Islet precursor cell (in vitro differentiated cells): ENCODE results near the gene PRSS53.
A peak's percentile ranks its signal among the peaks of the same experiment; 100 is the strongest.

Experiments
- DNase-seq: peaks from one replicate; pipeline ENCODE4 v3.0.0-alpha.2; 2018

The PRSS53 gene

GRCh38 chr16:31077024-31077423, 11.7 kb downstream of the PRSS53 start:
- DNase-seq, result no peak

- no peak for DNase-seq
These were observed 12.4 kb downstream of the PRSS53 start for GRCh38 chr16:31076319-31076718.

- no peak for DNase-seq
These were observed 13.9 kb downstream of the PRSS53 start for GRCh38 chr16:31074814-31075183.

- peak; percentile 99 for DNase-seq
These were observed 14.6 kb downstream of the PRSS53 start, which contains the start of the genes ZNF646 and ZNF668 for GRCh38 chr16:31073970-31074813. ZNF646 (plus strand) TSS chr16:31074422; CDS start chr16:31076325, 1,903 bp downstream. ZNF668 (minus strand) TSS chr16:31074240; CDS start chr16:31064459, 9,781 bp downstream.

- peak; percentile 97 for DNase-seq
These were observed 15.4 kb downstream of the PRSS53 start for GRCh38 chr16:31073142-31073969.

- peak; percentile 59 for DNase-seq
These were observed 16.1 kb downstream of the PRSS53 start for GRCh38 chr16:31072540-31073141.

GRCh38 chr16:31071861-31072260, 16.9 kb downstream of the PRSS53 start:
- no peak for DNase-seq

GRCh38 chr16:31067342-31067741, 21.4 kb downstream of the PRSS53 start:
- DNase-seq, result no peak

- peak; percentile 92 for DNase-seq
These were observed 23.8 kb downstream of the PRSS53 start for GRCh38 chr16:31064882-31065461.

GRCh38 chr16:31063843-31064611, 24.7 kb downstream of the PRSS53 start:
- no peak for DNase-seq

GRCh38 chr16:31063495-31063842, 25.3 kb downstream of the PRSS53 start:
- DNase-seq, result no peak

GRCh38 chr16:31061813-31062440, 26.8 kb downstream of the PRSS53 start:
- no peak for DNase-seq

- DNase-seq, result no peak
These were observed 27.5 kb downstream of the PRSS53 start for GRCh38 chr16:31061126-31061812.

GRCh38 chr16:31055613-31056012, 33.1 kb downstream of the PRSS53 start:
- no peak for DNase-seq

- no peak for DNase-seq
These were observed 36.6 kb downstream of the PRSS53 start for GRCh38 chr16:31052114-31052513.

GRCh38 chr16:31050280-31051030, 38.3 kb downstream of the PRSS53 start:
- DNase-seq, result no peak

- DNase-seq, result no peak
These were observed 44.8 kb downstream of the PRSS53 start for GRCh38 chr16:31043898-31044481.

GRCh38 chr16:31043352-31043751, 45.4 kb downstream of the PRSS53 start:
- no peak for DNase-seq

- DNase-seq, result no peak
These were observed 45.9 kb downstream of the PRSS53 start for GRCh38 chr16:31042866-31043265.

GRCh38 chr16:31038993-31039392, 49.8 kb downstream of the PRSS53 start:
- no peak for DNase-seq
